Large intestine (tissue), 3 donors: Measurements from ENCODE around the gene STK17B. TPM values are rescaled to one million over a fixed set of nuclear protein-coding genes. Genes with fewer than 3 reads are reported as not detected.

ENCODE experiments used
- DNase-seq, 2 donors: peaks; one replicate each; pipeline versions ENCODE4 v3.0.0 to v3.0.0-alpha.2; 2013
- H3K27ac ChIP-seq: one replicate; pipeline ENCODE4 v1.5.1; 2013; ENCODE audit warnings: low read length
- H3K27me3 ChIP-seq: 2 replicates; pipeline ENCODE4 v1.6.1; 2013; ENCODE audit warnings: low read length; ENCODE audit not compliant: control insufficient read depth, insufficient read depth
- H3K36me3 ChIP-seq: 2 replicates; pipeline ENCODE4 v1.6.1; 2013; ENCODE audit warnings: low read length; ENCODE audit not compliant: control insufficient read depth, insufficient read depth
- H3K4me1 ChIP-seq: one replicate; pipeline ENCODE4 v1.6.1; 2013; ENCODE audit warnings: low read length; ENCODE audit not compliant: control insufficient read depth, insufficient read depth
- H3K4me3 ChIP-seq: one replicate; pipeline ENCODE4 v1.5.1; 2013; ENCODE audit warnings: low read length
- H3K9me3 ChIP-seq: one replicate; pipeline ENCODE4 v1.6.1; 2013; ENCODE audit warnings: mild to moderate bottlenecking, low read depth, low read length, moderate library complexity; ENCODE audit not compliant: control insufficient read depth
- WGBS: methylation state at CpG from one replicate; pipeline ENCODE4 v1.1.5; 2013; ENCODE audit warnings: low lambda C conversion rate; ENCODE audit not compliant: insufficient coverage; 5-methylcytosine and 5-hydroxymethylcytosine counted together
- polyA plus RNA-seq: library from polyadenylated mRNA; unstranded; fragments of 120-200 nt; gene quantifications from one replicate; pipeline ENCODE4 v1.2.1, GENCODE V29; 2013

STK17B gene
- polyA plus RNA-seq, 1 donor = 14.3 TPM

DNA sequence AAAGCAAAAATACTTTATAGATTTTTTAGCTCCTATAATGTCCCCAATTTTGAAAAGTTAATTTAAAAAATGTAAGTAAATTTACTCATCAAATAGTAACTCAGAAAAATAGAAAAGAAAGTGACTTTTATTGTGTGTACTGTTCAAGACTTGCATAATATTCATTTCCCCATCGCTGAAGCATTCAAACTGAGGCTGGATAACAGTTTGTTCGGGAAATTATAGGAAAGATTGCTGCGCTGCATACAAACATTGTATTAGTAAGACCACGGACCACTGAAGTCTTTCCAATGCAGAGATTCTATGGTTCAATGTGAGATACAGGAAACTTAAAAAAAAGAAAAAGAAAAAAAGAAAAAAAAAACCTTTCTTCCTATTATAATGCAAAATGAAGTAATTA is 10.4 kb downstream of the STK17B start:
- WGBS = 100% methylated on average over 3 of the region's 4 CpGs
- Histone ChIP-seq H3K27ac (no peak overlapping the region), H3K4me1 (no peaks in the 10 kb centered on the region), H3K27me3 (no peaks in the 10 kb centered on the region), H3K9me3 (no peaks in the 10 kb centered on the region), H3K36me3 (peaks cover 12% of the 10 kb centered on the region), H3K4me3 (no peak overlapping the region)
- no peak for DNase-seq

DNA sequence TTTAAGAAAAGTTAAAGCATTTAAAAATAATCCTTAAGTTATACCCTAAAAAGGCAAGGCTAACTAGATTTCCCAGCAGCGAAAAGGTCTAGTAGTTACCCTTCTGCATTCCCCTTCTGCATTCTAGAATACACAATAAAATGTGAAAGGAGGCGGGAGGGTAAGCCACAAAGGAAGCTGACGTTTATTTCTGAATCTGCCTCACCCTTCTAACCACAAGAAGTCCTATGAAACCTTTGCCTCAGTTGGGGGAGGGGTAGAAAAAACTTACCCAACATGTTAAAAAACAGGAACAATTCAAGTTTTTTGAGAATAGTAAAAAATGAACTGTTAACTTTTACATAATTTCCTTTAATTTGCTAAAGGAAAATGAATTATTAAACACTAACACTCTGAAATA is 11.3 kb downstream of the STK17B start:
- Histone ChIP-seq H3K27me3 (no peaks in the 10 kb centered on the region), H3K4me3 (no peak overlapping the region), H3K27ac (no peak overlapping the region), H3K4me1 (no peaks in the 10 kb centered on the region), H3K9me3 (no peaks in the 10 kb centered on the region), H3K36me3 (peaks cover 15% of the 10 kb centered on the region)
- WGBS = 100% methylated on average over 1 of the region's 3 CpGs
- peak in 1 of 2 donors; percentile 53 for DNase-seq

DNA sequence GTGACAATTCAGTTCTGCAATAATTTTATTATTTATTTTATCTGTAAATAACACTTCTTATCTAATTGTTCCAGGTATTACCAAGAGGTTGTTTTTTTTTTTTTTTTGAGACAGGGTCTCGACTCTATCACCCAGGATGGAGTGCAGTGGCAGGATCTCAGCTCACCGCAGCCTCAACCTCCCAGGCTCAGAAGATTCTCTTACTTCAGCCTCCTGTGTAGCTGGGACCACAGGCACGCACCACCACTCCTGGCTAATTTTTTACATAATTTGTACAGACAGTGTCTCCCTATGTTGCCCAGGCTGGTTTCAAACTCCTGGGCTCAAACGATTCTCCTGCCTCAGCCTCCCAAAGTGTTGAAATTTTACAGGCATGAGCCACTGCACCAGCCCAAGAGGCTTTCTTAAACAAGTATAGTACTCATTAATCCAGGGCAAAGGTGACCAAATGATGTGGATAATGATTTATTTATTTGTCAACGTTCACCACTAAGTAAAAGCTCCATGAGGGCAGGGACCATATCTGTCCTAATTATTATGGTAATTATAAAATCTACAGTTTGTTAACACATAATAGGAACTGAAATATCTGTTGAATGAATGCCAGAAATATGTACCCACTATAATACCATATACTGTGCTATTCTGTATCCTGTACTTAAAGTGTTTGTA is 12.0 kb downstream of the STK17B start:
- Histone ChIP-seq H3K9me3 (no peaks in the 10 kb centered on the region), H3K4me1 (no peaks in the 10 kb centered on the region), H3K27ac (no peak overlapping the region), H3K27me3 (no peaks in the 10 kb centered on the region), H3K36me3 (peaks cover 19% of the 10 kb centered on the region), H3K4me3 (no peak overlapping the region)
- WGBS = no CpG with 5 or more reads among the region's 5 CpGs
- no peak for DNase-seq

DNA sequence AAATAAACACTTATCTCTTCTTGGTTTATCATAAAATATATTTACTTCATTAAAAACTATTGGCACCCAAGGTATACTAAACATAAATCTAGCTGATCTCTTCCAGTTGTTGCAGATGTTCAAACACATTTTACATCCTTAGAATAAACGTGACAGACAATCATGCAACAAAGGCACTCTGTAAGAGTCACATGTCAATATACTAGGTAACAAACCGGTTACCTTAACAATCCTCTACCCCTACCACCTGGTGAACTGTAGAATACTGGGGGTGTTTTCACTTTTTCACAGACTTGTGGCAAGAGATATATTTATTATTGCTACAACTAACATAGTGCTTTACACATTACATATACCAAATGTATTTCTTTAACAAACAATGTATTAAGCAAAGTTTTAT is 15.8 kb downstream of the STK17B start:
- Histone ChIP-seq H3K27me3 (no peaks in the 10 kb centered on the region), H3K27ac (no peak overlapping the region), H3K4me1 (no peaks in the 10 kb centered on the region), H3K9me3 (no peaks in the 10 kb centered on the region), H3K4me3 (no peak overlapping the region), H3K36me3 (peaks cover 14% of the 10 kb centered on the region)
- no CpG with 5 or more reads among the region's 2 CpGs for WGBS
- no peak for DNase-seq

DNA sequence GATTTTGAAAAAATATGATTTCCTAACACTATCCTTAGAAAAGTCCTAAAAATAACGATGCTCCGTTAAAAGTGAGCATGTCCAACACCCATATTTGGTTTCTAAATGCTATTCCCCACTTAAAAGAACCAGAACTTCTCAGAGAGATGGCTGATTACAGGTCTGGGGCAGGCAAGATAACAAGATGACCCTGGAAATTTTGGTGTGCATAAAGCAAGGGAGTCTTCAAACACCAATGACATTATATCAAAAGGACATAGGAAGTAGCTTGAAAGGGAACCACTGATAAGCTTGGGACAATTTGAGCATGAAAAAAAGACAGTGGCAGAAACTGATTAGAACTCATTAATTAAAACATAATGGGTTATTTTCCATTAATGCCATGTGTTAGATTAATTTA is 17.9 kb downstream of the STK17B start:
- Histone ChIP-seq H3K4me3 (no peak overlapping the region), H3K4me1 (no peaks in the 10 kb centered on the region), H3K27ac (no peak overlapping the region), H3K27me3 (no peaks in the 10 kb centered on the region), H3K9me3 (no peaks in the 10 kb centered on the region), H3K36me3 (peaks cover 11% of the 10 kb centered on the region)
- WGBS = no CpG with 5 or more reads among the region's 2 CpGs
- DNase-seq = no peak

DNA sequence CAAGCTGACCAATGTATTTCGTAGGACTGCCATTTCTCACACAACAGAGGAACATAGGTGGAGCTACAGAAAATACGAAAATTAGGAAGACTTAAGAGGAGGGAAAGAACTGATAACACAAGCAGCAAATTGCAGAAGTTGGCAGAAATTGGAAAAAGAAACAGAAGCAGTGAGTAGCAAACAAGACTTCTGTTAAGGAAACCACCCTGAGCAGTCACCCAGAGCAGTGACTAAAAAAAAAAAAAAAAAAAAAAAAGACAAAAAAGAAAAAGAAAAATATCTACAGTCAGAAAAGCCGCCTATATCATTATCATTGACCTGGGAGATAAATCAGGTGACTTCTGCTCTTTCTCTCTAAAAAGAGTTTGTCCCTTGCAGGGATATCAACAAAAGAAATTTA is 21.4 kb downstream of the STK17B start:
- Histone ChIP-seq H3K36me3 (peaks cover 24% of the 10 kb centered on the region), H3K4me3 (no peak overlapping the region)
- 50% methylated on average over 2 of the region's 3 CpGs for WGBS

DNA sequence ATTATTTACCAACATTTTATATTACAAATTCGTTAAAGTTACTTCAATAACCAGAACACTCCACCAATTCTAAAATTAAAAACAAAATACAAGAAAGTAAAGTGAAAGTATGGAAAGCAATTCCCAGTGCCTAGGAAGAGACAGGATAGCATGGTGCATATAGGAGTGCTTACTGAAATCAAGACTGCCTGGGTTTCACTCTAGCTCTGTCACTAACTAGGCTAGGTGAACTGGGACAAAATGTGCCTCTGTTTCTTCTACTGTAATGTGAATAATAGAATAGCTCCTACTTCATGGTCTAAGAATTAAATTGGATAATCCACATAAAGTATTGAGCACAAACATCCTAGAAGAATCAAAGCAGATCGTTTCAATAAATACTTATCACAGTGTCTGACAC is 22.6 kb downstream of the STK17B start:
- no peaks in the 10 kb centered on the region for H3K9me3 ChIP-seq
- no peaks in the 10 kb centered on the region for H3K27me3 ChIP-seq
- 60% methylated on average over 1 of the region's 2 CpGs for WGBS
- DNase-seq = no peak
- no peak overlapping the region for H3K4me3 ChIP-seq
- no peak overlapping the region for H3K27ac ChIP-seq
- peaks cover 22% of the 10 kb centered on the region for H3K36me3 ChIP-seq
- no peaks in the 10 kb centered on the region for H3K4me1 ChIP-seq

More for the DNA sequence above, 21.4 kb downstream of the STK17B start:
- no peaks in the 10 kb centered on the region for H3K27me3 ChIP-seq
- H3K27ac ChIP-seq = no peak overlapping the region
- no peaks in the 10 kb centered on the region for H3K4me1 ChIP-seq
- H3K9me3 ChIP-seq = no peaks in the 10 kb centered on the region
- DNase-seq = no peak

DNA sequence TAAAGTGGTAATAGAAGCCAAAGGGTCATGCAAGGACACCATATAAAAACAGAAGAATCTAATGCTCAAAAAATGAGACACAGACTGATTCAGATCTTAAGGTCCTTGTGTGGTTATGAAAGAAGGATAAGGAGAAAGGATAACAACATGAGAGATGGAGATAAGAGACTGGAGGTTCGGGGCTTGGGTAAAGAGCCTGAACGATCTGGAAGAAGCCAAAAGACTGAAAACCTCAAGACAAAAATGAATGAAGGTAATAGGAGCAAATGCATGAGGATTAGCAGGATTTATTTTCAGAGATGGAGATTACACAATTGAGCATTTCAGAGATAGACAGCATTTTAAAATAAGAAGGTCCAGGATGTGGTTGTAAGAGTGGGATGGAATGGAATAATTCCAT is 26.1 kb downstream of the STK17B start:
- WGBS = 94% methylated on average over 2 of the region's 2 CpGs

DNA sequence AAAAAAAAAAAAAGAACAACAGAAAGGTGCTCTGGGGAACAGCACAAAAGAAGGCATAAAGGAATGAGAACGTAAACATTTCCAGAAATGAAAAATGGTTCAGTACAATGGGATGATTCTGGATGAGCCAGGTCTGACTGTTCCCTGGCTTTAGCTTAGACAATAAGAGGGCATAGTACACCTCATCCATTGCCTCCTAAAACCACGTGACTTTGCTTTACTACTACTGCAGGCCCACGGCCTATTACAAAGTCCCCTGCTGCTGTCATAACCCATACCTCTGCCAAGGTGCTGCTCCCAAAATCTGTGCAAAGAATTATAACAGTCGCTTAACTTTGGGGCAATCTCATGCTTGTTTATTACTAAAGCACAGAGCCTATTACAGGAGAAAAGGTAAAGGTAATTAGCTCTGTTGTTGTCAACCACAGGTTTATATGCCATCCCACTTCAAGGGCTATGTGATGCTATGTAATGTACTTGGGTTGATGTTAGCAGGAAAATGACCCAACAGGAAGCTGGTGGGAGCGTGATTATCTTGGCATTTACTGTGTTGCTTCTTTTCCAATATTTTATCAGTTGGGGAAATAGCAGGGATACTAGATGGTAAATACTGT is 26.8 kb downstream of the STK17B start:
- Histone ChIP-seq H3K27me3 (no peaks in the 10 kb centered on the region), H3K4me3 (no peak overlapping the region), H3K9me3 (no peaks in the 10 kb centered on the region), H3K36me3 (peaks cover 32% of the 10 kb centered on the region), H3K4me1 (no peaks in the 10 kb centered on the region), H3K27ac (no peak overlapping the region)
- DNase-seq = peak in 1 of 2 donors; percentile 33
- WGBS = 100% methylated on average over 1 of the region's 5 CpGs

More for the DNA sequence above, 26.1 kb downstream of the STK17B start:
- Histone ChIP-seq H3K4me3 (no peak overlapping the region), H3K36me3 (peaks cover 27% of the 10 kb centered on the region), H3K4me1 (no peaks in the 10 kb centered on the region), H3K27me3 (no peaks in the 10 kb centered on the region), H3K9me3 (no peaks in the 10 kb centered on the region), H3K27ac (no peak overlapping the region)
- no peak for DNase-seq

DNA sequence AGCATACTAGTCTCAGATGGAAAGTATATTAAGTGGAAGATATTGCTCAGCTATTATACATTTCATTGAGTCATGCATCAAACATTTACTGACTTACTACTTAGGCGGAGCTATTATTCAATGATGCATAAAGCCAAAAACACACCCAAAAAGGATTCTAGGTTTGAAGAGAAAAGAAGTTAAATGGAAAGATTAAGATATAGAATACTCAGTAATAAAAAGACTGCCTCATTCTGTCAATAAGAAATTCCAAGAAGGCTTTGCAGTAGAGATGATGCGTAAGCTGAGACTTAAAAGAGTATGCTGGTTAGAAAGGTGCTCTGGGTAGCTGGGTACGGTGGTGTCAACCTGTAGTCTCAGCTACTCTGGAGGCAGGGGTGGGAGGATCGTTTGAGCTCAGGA is 27.6 kb downstream of the STK17B start:
- H3K4me1 ChIP-seq = no peaks in the 10 kb centered on the region
- no CpG with 5 or more reads among the region's 4 CpGs for WGBS
- no peak for DNase-seq
- no peak overlapping the region for H3K27ac ChIP-seq
- no peaks in the 10 kb centered on the region for H3K27me3 ChIP-seq
- peaks cover 35% of the 10 kb centered on the region for H3K36me3 ChIP-seq
- H3K4me3 ChIP-seq = no peak overlapping the region
- no peaks in the 10 kb centered on the region for H3K9me3 ChIP-seq

DNA sequence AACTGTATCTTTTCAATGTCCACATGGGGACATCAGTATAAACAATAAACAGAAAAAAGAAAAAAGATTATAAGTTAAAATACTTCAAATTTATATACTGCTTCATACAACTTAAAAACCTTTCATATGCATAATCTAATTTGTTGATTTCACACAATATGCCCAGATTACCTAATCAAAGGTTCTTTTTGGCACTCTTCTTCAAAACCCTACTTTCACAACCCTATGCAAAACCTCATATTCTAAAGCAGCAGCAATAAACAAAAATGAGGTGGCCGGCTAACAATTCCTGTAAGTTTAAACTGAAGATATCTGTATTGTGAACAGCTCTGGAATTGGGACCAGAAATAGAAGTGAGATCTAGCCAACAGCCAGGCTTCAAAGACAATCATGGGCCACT is 28.6 kb downstream of the STK17B start:
- H3K4me3 ChIP-seq = no peak overlapping the region
- no peak overlapping the region for H3K27ac ChIP-seq
- no peaks in the 10 kb centered on the region for H3K27me3 ChIP-seq
- WGBS = no CpG with 5 or more reads among the region's 1 CpG
- peaks cover 36% of the 10 kb centered on the region for H3K36me3 ChIP-seq
- no peaks in the 10 kb centered on the region for H3K4me1 ChIP-seq
- no peaks in the 10 kb centered on the region for H3K9me3 ChIP-seq
- no peak for DNase-seq
